Bronchial epithelial cell (primary cell): ENCODE results near the gene GLB1L. TPM values are rescaled to one million over a fixed set of nuclear protein-coding genes. Genes with fewer than 3 reads are reported as not detected.

ENCODE experiments used
- DNase-seq: peaks from one replicate; pipeline ENCODE4 v3.0.0-alpha.2; 2010; ENCODE audit warnings: low read depth
- FAIRE-seq: peaks from 2 replicates; lab custom pipeline; 2011; peaks lifted over from hg19 to GRCh38; lab: Jason Lieb, UNC
- H3K27me3 ChIP-seq: 2 replicates; pipeline ENCODE4 v1.5.1; 2011; ENCODE audit warnings: low read length; ENCODE audit not compliant: control insufficient read depth, insufficient read depth
- H3K36me3 ChIP-seq: 2 replicates; pipeline ENCODE4 v1.5.1; 2011; ENCODE audit warnings: low read length; ENCODE audit not compliant: control insufficient read depth, insufficient read depth
- H3K4me3 ChIP-seq: 2 replicates; pipeline ENCODE4 v1.5.1; 2011; ENCODE audit warnings: mild to moderate bottlenecking, low read depth, low read length, control low read depth
- total RNA-seq: library from RNA; depleted of rRNA; stranded (reverse); fragments of >200 nt; gene quantifications from 2 replicates; pipeline ENCODE4 v1.2.1, GENCODE V29; 2014
- TF ChIP-seq, protein P1 (sequence below): IDR thresholded peaks from 2 replicates; pipeline ENCODE4 v1.5.1; 2011; ENCODE audit warnings: mild to moderate bottlenecking, moderate library complexity, low read length, control low read depth, inconsistent platforms; ENCODE audit not compliant: insufficient read depth, severe bottlenecking

GLB1L gene
- total RNA-seq, 1 donor from 2014 or later = 3.7 TPM

DNA sequence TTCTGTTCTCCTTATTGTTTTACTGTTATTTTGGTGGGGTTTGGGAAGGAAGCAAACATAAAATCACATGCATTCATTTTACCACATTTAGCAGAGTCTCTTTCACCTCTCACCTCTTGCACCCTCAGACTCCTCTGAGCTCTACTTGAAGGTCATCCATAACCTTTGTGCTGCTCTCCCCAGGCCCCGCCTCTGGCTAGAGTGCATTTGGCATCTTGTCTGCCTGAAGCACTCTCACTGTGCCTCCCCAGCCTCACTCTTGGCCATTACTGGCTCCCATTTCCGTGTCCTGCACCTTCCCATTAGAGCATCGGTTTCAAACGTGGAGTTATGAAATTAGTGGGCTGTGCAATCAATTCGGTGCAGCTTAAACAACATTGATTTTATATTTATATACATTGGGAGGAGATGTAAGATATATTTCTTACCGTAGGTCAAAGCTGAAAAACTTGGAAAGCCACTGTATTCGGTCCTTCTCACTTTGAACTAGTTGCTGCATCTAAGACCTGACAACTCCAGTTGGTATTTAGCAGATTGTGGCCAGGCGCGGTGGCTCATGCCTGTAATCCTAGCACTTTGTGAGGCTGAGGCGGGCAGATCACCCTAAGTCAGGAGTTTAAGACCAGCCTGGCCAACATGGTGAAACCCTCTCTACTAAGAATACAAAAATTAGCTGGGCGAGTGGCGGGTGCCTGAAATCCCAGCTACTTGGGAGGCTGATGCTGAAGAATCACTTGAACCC lies 45.6 kb downstream of the GLB1L start:
- TF ChIP-seq, protein P1, sequence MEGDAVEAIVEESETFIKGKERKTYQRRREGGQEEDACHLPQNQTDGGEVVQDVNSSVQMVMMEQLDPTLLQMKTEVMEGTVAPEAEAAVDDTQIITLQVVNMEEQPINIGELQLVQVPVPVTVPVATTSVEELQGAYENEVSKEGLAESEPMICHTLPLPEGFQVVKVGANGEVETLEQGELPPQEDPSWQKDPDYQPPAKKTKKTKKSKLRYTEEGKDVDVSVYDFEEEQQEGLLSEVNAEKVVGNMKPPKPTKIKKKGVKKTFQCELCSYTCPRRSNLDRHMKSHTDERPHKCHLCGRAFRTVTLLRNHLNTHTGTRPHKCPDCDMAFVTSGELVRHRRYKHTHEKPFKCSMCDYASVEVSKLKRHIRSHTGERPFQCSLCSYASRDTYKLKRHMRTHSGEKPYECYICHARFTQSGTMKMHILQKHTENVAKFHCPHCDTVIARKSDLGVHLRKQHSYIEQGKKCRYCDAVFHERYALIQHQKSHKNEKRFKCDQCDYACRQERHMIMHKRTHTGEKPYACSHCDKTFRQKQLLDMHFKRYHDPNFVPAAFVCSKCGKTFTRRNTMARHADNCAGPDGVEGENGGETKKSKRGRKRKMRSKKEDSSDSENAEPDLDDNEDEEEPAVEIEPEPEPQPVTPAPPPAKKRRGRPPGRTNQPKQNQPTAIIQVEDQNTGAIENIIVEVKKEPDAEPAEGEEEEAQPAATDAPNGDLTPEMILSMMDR = no peak
- FAIRE-seq (no peak), DNase-seq (no peak)
- Histone ChIP-seq H3K27me3 (no peaks in the 10 kb centered on the region), H3K4me3 (no peak overlapping the region), H3K36me3 (no peaks in the 10 kb centered on the region)

DNA sequence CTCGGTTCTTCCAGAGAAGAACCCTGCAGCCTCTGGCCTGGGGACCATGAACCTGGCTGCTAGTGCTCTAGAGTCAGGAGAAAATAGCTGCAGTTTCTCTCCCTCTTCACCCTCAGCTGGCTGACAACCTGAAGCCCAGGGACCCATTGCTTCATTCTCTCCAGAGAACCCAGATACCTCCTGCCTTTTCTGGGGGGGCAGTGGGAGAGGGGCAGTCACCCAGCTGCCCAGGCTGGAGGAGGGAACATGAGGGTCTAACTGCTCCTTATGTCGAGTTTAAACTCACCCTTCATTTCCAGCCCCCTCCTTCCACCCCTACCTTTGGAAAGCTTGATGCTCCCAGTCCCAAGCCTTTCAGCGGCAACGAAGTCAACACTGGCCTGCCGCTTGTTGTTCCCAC lies 46.3 kb downstream of the GLB1L start:
- TF ChIP-seq, protein P1 = no peak
- no peak overlapping the region for H3K4me3 ChIP-seq
- DNase-seq (no peak), FAIRE-seq (no peak)
- no peaks in the 10 kb centered on the region for H3K36me3 ChIP-seq
- H3K27me3 ChIP-seq = no peaks in the 10 kb centered on the region

DNA sequence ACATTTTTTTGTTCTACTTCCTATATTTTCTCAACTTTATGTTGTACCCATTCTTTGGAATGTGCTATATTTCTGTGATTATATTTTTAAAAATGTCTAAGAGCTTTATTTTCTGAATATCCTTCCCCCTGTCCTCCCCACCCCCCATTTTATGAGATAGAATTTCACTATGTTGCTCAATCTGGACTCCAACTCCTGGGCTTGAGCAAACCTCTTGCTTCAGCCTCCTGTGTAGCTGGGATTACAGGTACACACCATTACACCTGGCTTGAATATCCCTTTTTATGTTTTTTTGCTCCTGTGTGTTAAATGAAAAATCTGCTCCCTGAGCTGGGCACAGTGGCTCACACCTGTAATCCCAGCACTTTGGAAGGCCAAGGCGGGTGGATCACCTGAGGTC lies 47.9 kb downstream of the GLB1L start:
- Histone ChIP-seq H3K36me3 (no peaks in the 10 kb centered on the region), H3K4me3 (no peak overlapping the region), H3K27me3 (no peaks in the 10 kb centered on the region)
- FAIRE-seq = no peak
- TF ChIP-seq, protein P1 = no peak
- no peak for DNase-seq

DNA sequence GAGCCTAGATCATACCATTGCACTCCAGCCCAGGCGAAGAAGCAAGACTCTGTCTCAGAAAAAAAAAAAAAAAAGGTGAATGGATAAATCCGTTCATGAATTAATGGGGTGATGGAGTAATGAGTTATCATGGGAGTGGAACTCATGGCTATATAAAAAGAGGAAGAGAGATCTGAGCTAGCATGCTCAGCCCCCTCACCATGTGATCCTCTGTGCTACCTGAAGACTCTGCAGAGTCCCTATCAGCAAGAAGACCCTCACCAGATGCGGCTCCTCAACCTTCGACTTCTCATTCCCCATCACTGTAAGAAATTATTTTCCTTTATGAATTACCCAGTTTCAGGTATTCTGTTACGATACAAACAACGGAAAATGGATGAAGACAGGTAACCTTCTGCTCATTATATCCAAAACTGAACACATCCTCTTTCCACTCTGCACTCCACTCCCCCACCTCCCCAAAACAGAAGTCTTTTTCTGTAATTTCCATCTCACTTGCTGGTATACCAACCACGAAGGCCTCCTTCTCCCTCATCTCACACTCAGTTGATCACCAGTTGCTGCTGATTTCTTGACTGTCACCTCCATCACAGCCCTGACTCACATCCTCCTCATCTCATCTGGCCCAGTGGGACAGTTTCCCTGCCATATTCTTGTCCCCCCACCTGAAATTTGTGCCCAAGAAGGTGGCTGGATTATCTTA lies 58.3 kb downstream of the GLB1L start:
- no peak for DNase-seq
- H3K4me3 ChIP-seq = no peak overlapping the region
- peaks cover 16% of the 10 kb centered on the region for H3K36me3 ChIP-seq
- TF ChIP-seq, protein P1 = no peak
- H3K27me3 ChIP-seq = no peaks in the 10 kb centered on the region
- no peak for FAIRE-seq

Other genes starting within 250 kb of the GLB1L start
- not detected in 2 replicates for gene CFAP65, start 203.9 kb downstream of the GLB1L start, total RNA-seq
- gene IHH, start 184.5 kb downstream of the GLB1L start, total RNA-seq = not detected in 2 replicates
- 10.2 and 22.1 TPM in 2 replicates for gene NHEJ1, start 84.6 kb downstream of the GLB1L start, total RNA-seq
- gene SLC23A3, start 75.4 kb downstream of the GLB1L start, total RNA-seq = 1.3 and 1.9 TPM in 2 replicates
- 44.2 and 54.5 TPM in 2 replicates for gene CNPPD1, start 68.5 kb downstream of the GLB1L start, total RNA-seq
- gene RETREG2, start 67.2 kb downstream of the GLB1L start, total RNA-seq = 57.4 and 110 TPM in 2 replicates
- gene ZFAND2B, start 38.7 kb downstream of the GLB1L start, total RNA-seq = 55.4 and 59.8 TPM in 2 replicates
- 40.2 and 46.1 TPM in 2 replicates for gene ABCB6, start 26.5 kb downstream of the GLB1L start, total RNA-seq
- 26.3 and 36.4 TPM in 2 replicates for gene ATG9A, start 15.8 kb downstream of the GLB1L start, total RNA-seq
- 46.3 and 48.9 TPM in 2 replicates for gene ANKZF1, start 15.6 kb downstream of the GLB1L start, total RNA-seq
- gene STK16, start within 50 bp of the GLB1L start, total RNA-seq = 48.3 and 50.8 TPM in 2 replicates
- not detected in 2 replicates for gene TUBA4B, start 7.8 kb upstream of the GLB1L start, total RNA-seq
- gene TUBA4A, start 8.5 kb upstream of the GLB1L start, total RNA-seq = 47.9 and 68.7 TPM in 2 replicates
- gene DNAJB2, start 33.9 kb upstream of the GLB1L start, total RNA-seq = 57.6 and 60.0 TPM in 2 replicates
- 0.13 and 1.3 TPM in 2 replicates for gene PTPRN, start 64.0 kb upstream of the GLB1L start, total RNA-seq
- not detected in 2 replicates for gene RESP18, start 87.3 kb upstream of the GLB1L start, total RNA-seq
- 50.8 and 60.4 TPM in 2 replicates for gene DNPEP, start 142.5 kb upstream of the GLB1L start, total RNA-seq
- not detected in 2 replicates for gene DES, start 172.9 kb upstream of the GLB1L start, total RNA-seq
- 1.8 and 2.4 TPM in 2 replicates for gene SPEG, start 189.4 kb upstream of the GLB1L start, total RNA-seq